Neural cell (in vitro differentiated cells): ENCODE measurements around the gene SLC16A9.

ENCODE experiments used
- EZH2 ChIP-seq: fragments of 200-600, 300-800 bp; shearing (Covaris generic), sonication (generic); IDR thresholded peaks from 2 replicates; pipeline ENCODE4 v1.6.1; 2014; ENCODE audit warnings: antibody characterized with exemption, low read length, borderline replicate concordance, mild to moderate bottlenecking; ENCODE audit not compliant: insufficient read depth, poor library complexity, severe bottlenecking
- RAD21 ChIP-seq: fragments of 450-650 bp; conservative IDR thresholded peaks from 2 replicates; pipeline ENCODE4 v1.6.1; 2014; ENCODE audit warnings: antibody characterized with exemption, mild to moderate bottlenecking, moderate library complexity
- TAF1 ChIP-seq: IDR thresholded peaks from 2 replicates; pipeline ENCODE4 v1.6.1; 2012; ENCODE audit warnings: low read depth
- TF ChIP-seq, protein P1 (sequence below): fragments of 450-650 bp; IDR thresholded peaks from 2 replicates; pipeline ENCODE4 v1.5.1; 2014; ENCODE audit warnings: antibody characterized with exemption, mild to moderate bottlenecking, moderate library complexity; ENCODE audit not compliant: poor library complexity, severe bottlenecking

DNA sequence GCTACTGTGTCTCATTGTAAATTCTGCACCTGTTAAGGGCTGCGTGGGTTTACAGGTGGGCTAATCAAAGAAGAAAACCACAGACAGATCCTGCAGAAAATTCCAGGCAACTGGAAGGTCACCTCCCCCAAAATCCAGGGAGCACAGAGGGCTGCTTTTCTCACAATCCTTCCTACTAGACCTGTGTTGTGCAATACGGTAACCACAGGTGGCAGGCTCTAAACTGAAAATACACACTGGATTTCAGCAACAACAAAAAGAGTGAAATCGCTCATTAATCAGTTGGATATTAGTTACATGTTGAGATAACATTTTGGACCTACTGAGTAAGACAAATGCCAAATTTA, 83.2 kb downstream of the SLC16A9 start:
- TF ChIP-seq, protein P1, sequence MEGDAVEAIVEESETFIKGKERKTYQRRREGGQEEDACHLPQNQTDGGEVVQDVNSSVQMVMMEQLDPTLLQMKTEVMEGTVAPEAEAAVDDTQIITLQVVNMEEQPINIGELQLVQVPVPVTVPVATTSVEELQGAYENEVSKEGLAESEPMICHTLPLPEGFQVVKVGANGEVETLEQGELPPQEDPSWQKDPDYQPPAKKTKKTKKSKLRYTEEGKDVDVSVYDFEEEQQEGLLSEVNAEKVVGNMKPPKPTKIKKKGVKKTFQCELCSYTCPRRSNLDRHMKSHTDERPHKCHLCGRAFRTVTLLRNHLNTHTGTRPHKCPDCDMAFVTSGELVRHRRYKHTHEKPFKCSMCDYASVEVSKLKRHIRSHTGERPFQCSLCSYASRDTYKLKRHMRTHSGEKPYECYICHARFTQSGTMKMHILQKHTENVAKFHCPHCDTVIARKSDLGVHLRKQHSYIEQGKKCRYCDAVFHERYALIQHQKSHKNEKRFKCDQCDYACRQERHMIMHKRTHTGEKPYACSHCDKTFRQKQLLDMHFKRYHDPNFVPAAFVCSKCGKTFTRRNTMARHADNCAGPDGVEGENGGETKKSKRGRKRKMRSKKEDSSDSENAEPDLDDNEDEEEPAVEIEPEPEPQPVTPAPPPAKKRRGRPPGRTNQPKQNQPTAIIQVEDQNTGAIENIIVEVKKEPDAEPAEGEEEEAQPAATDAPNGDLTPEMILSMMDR: no peak
- TF ChIP-seq RAD21 (no peak), EZH2 (no peak), TAF1 (no peak)
